NCI-H226 (cell line): Measurements from ENCODE around the gene PI4KA.
"Not testable (repeated sequence)": the region's sequence is repeated elsewhere in the genome, so short reads cannot be mapped to it uniquely, and the experiment has no call there.

ENCODE experiments used
- DNase-seq: peaks from one replicate; pipeline ENCODE4 v3.0.0-alpha.2; 2015

The PI4KA gene

GRCh38 chr22:20721409-20722218 is 137.0 kb downstream of the PI4KA start:
- DNase-seq = no peak

DNA sequence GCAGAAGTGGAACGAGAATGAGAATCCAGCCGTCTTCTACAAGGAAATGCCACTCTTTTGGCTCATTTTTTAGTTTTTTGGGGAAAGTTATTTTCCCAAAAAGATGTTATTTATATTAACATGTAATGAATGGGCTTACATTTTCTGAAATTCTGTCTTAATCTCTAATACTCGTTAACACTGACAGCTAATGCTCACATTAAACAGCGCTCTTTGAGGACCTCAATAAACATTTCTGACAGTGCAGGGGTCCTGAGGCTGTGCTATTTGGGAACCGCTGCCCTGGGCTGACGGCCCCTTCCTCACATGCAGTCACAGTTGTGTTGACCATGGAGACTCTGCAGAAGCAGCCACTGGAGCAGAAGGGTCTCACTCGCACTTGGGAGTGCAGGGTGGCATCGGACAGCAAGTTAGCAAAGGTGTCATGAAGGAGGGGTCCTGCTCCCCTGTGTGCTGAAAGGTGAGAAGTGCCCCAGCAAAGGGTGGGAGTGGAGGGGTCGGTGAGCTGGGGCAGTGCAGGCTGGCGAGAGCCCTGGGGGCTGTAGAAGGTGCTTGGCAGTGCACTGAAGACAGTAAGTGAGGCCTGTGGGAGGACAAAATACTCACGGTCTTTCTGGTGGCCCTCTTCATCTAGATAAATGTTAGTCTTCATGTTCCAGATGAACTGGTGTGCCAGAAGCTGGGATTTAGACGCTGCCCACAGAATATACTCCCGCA is 137.8 kb downstream of the PI4KA start:
- DNase-seq = no peak

DNA sequence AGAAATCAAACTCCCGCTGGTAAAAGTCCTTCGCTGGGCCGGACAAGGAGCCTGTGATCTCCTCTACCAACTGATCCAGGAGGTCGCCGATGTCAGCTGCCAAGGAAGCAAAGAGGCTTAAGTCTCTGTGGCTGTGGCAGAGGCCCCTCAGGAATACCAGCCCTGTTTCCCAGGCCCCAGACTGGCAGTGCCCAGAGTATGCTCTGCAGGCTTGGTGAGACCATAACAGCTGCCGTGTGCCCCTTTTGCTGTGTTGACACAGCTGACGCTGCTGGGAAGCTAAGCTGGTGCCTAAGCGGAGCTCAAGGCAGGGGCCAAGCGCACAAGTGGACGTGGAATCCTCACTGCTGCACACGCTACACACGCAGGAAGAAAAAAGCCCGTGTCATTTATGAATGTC is 139.9 kb downstream of the PI4KA start:
- not testable (repeated sequence) for DNase-seq

GRCh38 chr22:20717981-20718380 is 140.6 kb downstream of the PI4KA start:
- DNase-seq = not testable (repeated sequence)

GRCh38 chr22:20717213-20717866 is 141.3 kb downstream of the PI4KA start:
- not testable (repeated sequence) for DNase-seq

- DNase-seq = not testable (repeated sequence)
Measured at GRCh38 chr22:20713116-20713515, 145.5 kb downstream of the PI4KA start.

GRCh38 chr22:20709966-20710365 is 148.6 kb downstream of the PI4KA start:
- DNase-seq = not testable (repeated sequence)

GRCh38 chr22:20707549-20708118 is 151.0 kb downstream of the PI4KA start:
- not testable (repeated sequence) for DNase-seq

GRCh38 chr22:20703816-20704609 is 154.6 kb downstream of the PI4KA start:
- DNase-seq = not testable (repeated sequence)

- not testable (repeated sequence) for DNase-seq
Measured at GRCh38 chr22:20703414-20703806, 155.2 kb downstream of the PI4KA start.

- DNase-seq = peak; percentile 78
Measured at GRCh38 chr22:20702546-20703413, 155.8 kb downstream of the PI4KA start.

DNA sequence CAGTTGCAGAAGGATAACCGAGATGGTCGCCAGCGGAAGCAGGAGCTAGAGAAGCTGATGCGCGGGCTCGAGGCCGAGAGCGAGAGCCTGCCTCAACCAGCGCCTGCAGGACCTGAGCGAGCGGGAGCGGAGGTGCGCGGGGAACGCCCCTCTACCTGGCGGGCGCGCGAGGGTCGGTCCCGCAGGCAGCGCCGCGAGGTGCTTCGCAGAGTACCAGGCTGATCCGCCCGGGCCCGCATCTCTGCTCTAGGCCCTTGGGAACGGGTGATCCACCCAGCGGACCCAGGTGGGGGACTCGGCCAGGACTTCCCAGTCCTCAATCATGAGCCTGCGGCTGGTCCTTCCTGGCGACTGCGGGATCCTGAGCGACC is 156.5 kb downstream of the PI4KA start:
- DNase-seq = not testable (repeated sequence)

DNA sequence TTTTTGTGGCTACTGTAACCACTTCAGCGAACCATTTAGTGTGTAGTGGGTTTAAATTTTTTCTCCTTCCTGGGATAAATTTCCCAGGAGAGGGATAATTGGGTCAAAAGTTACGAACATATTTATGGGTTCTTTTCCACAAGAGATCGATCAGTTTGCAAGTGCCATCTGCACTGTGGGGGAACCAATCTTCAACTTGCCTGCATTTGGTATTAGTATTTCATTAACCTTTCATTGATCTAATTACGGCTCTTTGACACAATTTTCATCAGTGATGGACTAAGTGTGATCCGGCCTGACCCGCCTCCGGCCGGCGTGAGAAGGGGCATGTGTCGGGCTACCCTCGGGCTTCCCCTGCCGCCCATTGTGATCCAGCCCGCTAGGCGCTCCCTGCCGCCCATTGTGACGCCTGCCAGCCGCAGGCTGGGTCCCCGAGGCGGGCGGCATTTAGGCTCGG is 156.9 kb downstream of the PI4KA start:
- not testable (repeated sequence) for DNase-seq

DNA sequence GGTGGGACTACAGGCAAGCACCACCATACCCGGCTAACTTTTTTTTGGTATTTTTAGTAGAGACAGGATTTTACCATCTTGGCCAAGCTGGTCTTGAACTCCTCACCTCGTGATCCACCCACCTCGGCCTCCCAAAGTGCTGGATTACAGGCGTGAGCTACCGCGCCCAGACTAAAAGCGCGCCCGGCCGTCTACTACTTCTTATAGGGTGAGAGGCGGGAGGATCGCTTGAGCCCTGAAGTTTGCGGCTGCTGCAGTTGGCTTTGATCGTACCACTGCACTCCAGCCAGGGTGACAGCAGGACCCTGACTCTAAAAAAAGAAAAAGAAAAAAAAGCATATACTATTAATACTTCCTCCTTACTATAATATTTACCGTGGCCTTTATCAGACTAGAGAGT is 158.3 kb downstream of the PI4KA start:
- not testable (repeated sequence) for DNase-seq

DNA sequence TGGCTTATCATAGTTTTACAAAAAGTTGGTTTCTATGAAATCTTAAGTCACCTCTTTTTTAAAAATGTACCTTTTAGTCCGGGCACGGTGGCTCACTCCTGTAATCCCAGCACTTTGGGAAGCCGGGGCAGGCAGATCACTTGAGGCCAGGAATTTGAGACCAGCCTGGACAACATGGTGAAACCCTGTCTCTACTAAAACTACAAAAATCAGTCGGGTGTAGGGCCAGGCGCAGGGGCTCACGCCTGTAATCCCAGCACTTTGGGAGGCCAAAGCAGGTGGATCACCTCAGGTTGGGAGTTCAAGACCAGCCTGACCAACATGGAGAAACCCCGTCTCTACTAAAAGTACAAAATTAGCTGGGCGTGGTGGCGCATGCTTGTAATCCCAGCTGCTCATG is 158.8 kb downstream of the PI4KA start:
- DNase-seq = not testable (repeated sequence)

DNA sequence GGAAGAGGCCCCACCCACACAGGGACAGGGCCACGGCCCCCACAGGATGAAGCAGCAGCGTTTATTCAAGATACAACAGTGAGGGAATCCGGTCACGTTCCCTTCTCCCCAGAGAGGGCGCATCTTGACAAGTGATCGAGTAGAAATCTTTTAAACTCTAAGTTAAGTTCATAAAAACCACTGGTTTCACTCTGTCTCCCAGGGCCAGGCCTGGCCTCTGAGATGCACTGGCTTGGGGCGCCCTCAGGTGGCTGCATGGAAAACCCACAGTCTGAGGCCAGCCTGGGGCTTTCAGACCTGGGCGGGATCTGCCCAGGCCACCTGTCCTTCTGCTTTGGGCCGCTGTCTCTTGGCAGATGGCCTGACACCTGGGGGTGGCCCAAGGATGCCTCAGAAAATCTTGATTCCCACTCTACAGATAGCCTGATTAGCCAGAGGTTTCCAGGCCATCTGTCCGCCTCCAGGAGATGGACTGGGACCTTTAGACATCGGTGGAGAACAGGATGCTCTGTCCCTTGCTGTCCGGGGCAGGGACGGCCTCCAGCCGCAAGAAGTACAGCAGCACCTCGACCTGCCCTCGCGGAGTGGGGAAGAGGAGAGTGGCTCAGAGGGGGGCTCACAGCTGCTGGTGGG is 161.0 kb downstream of the PI4KA start:
- peak; percentile 5 for DNase-seq

DNA sequence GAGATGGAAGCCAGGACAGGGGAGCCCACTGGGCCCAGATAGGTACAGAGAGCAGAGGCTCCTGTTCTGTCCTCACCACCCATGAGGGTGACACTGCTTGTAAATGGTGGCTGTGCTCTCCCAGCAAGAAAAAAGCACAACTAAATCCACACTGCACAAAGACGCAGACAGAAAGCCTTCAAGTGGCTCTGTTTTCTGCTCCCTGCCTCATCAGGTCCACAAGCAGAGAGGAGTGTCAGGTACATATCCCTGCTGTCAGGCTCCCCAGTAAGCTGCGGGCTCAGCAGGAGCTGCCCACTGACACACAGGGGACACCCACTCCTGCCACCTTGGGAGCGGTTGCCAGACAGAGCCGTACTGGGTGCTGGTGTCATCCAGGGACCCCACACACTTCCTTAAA is 162.6 kb downstream of the PI4KA start:
- not testable (repeated sequence) for DNase-seq

DNA sequence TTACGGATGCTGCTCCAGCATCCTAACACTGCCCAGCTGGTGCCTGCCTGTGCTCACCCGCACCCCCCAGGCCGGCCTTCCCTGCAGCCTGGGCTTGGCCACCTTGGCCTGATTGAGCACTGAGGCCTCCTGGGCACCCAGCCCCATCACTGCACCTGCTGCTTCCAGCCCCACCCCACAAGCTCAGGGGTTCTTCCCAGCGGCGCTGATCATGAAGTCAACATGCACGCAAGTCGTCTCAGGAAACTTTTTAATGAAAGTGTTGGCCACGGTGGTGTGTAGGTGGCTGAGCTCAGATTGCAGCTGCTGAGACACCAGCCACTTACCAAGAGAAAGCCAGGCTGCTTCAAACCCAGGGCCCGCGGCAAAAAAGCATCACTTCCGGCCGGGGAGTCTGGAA is 163.4 kb downstream of the PI4KA start:
- DNase-seq = not testable (repeated sequence)

DNA sequence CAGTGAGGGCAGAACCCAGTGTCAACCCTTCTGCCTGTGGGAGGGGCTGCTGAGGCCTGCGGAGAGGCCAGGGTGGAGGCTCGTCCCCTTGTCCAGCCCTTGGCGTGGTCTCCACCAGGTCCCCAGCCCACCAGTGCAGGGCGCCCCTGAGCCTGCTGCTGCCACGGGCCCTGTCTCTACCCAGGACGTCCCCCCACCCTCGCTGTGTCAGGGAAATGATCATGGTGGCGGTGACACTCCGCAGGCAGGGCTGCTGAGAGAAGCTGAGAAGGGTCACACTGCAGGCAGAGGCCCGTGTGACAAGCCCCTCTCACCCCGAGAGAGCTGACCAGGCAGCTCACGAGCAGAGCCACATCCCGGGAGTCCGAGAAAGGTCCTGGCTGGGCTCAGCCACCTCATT is 164.4 kb downstream of the PI4KA start:
- DNase-seq = not testable (repeated sequence)

GRCh38 chr22:20692926-20693325 is 165.7 kb downstream of the PI4KA start:
- DNase-seq = not testable (repeated sequence)
